GM12892 (cell line): ENCODE measurements around the gene DNAH14.
"Not testable (repeated sequence)": the region's sequence is repeated elsewhere in the genome, so short reads cannot be mapped to it uniquely, and the experiment has no call there.

ENCODE experiments used
- DNase-seq: peaks from one replicate; pipeline ENCODE4 v3.0.0; 2011; ENCODE audit not compliant: insufficient read length
- FAIRE-seq: peaks from 2 replicates; lab custom pipeline; 2011; peaks lifted over from hg19 to GRCh38; lab: Jason Lieb, UNC
- POLR2A ChIP-seq: IDR thresholded peaks from 2 replicates; pipeline ENCODE4 v1.6.1; 2011; ENCODE audit warnings: low read depth, low read length, control low read depth
- POLR2AphosphoS5 ChIP-seq: IDR thresholded peaks from 2 replicates; pipeline ENCODE4 v1.6.1; 2011; ENCODE audit warnings: low read depth, low read length, control low read depth
- TAF1 ChIP-seq: IDR thresholded peaks from 2 replicates; pipeline ENCODE4 v1.6.1; 2011; ENCODE audit warnings: low read depth, mild to moderate bottlenecking, control low read depth, low read length, borderline replicate concordance

The DNAH14 gene

DNA sequence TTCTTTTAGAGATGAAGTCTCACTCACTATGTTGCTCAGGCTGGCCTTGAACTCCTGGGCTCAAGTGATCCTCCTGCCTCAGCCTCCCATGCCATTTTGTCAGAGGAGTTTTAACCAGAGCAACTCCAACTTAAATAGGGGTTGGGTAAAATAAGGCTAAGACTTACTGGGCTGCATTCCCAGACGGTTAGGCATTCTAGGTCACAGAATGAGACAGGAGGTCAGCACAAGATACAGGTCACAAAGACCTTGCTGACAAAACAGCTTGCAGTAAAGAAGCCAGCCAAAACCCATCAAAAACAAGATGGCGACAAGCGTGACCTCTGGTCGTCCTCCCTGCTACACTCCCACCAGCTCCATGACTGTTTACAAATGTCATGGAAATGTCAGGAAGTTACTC, 5.7 kb upstream of the DNAH14 start:
- no peak for TF ChIP-seq TAF1
- no peak for TF ChIP-seq POLR2A
- no peak for TF ChIP-seq POLR2AphosphoS5
- FAIRE-seq: no peak
- no peak for DNase-seq

GRCh38 chr1:224927631-224928030, 1.8 kb upstream of the DNAH14 start:
- not testable (repeated sequence) for FAIRE-seq, DNase-seq

DNA sequence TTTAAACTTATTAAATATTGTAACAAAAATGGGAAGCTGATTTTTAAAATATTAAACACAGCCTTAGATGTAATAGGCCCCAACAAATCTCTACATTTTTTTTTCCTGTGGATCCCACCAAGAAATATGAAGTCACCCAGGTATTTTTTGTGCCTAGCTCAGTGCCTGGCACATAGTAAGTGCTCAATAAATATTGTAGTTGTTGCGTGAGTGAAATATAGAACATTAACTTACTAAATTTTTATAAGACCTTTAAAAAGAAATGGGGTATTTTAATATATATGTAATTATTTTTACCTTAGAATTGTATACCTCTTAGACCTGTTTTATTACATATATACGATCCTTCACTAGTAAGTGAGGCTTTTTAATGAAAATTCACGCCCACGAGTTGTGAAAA, 569 bp upstream of the DNAH14 start:
- DNase-seq: no peak
- no peak for TF ChIP-seq POLR2A
- TF ChIP-seq POLR2AphosphoS5: no peak
- no peak for FAIRE-seq

DNA sequence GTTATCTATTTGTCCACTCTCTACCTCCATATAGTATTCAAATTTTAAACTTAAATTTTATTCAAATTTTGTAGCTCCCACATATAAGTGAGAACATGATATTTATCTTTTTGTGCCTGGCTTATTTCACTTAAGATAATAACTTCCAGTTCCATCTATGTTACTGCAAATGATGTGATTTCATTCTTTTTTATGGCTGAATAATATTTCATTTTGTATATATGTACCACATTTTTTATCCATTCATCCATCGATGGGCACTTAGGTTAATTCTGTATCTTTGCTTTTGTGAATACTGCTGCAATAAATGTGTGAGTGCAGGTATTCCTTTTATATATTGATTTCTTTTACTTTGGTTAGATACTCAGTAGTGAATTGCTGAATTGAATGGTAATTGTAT, 2.1 kb downstream of the DNAH14 start:
- FAIRE-seq (no peak), DNase-seq (no peak)
- no peak for TF ChIP-seq POLR2A
- no peak for TF ChIP-seq TAF1

DNA sequence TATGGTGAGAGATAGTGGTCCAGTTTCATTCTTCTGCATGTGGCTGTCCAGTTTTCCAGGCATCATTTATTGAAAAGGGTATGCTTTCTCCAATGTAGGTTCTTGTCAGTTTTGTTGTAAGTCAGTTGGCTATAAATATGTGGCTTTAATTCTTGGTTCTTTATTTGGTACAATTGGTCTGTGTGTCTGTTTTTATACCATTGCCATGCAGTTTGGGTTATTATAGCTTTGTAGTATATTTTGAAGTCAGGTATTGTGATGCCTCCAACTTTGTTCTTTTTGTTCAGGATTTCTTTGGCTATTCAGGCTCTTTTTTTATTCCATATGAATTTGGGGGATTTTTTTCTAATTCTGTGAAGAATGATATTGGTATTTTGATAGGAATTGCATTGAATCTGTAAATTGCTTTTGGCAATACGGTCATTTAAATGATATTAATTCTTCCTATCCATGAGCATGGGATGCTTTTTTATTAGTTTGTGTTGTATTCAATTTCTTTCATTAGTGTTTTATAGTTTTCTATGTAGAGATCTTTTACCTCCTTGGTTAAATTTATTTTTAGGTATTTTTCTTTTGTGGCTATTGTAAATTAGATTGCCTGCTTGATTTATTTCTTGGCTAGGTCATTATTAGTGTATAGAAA, 3.3 kb downstream of the DNAH14 start:
- TF ChIP-seq POLR2A (no peak), TAF1 (no peak), POLR2AphosphoS5 (no peak)
- FAIRE-seq (no peak), DNase-seq (no peak)

- FAIRE-seq: no peak
- DNase-seq: no peak
- TF ChIP-seq TAF1 (no peak), POLR2AphosphoS5 (no peak), POLR2A (no peak)
These were observed 4.1 kb downstream of the DNAH14 start for GRCh38 chr1:224933584-224933983.

- FAIRE-seq: no peak
- no peak for TF ChIP-seq POLR2A
- no peak for TF ChIP-seq POLR2AphosphoS5
- TF ChIP-seq TAF1: no peak
- no peak for DNase-seq
These were observed 9.2 kb downstream of the DNAH14 start for GRCh38 chr1:224938652-224939051.

DNA sequence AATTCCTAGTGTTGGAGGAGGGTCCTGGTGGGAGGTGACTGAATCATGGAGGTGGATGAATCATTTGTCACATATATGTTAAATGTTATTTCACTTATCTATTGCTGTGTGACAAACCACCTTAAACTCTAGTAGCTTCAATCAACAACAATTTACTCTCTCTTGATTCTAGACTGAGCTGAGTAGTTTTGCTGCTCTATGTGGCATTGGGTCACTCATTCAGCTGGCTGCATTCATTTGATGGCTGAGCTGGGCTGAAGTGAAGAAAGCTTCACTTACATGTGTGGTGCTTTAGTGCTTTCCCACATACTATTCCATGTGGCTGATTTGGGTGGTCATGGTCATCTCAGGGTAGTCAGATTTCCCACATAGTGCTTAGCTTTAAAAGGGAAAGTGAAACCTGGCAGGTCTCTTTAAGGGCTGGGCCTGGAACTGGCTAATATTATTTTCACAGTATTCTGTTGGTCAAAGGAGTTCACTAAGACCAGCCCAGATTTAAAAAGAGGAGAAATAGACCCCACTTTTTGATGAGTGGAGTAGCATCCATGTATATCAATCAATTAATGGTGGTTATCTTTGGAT, 10.5 kb downstream of the DNAH14 start:
- no peak for DNase-seq
- FAIRE-seq: no peak
- TF ChIP-seq POLR2AphosphoS5: no peak
- no peak for TF ChIP-seq TAF1
- TF ChIP-seq POLR2A: no peak

- not testable (repeated sequence) for DNase-seq, FAIRE-seq
These were observed 11.3 kb downstream of the DNAH14 start for GRCh38 chr1:224940735-224941134.

- not testable (repeated sequence) for DNase-seq, FAIRE-seq
These were observed 16.3 kb downstream of the DNAH14 start for GRCh38 chr1:224945651-224946348.

DNA sequence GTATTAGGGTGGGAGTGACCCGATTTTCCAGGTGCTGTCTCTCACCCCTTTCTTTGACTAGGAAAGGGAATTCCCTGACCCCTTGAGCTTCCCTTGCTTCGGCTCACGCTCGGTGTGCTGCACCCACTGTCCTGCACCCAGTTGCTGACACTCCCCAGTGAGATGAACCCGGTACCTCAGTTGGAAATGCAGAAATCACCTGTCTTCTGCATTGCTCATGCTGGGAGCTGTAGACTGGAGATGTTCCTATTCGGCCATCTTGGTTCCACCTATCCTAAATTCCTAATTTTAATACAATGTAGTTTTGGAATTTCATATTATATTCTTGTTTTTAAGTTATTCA, 16.8 kb downstream of the DNAH14 start:
- not testable (repeated sequence) for DNase-seq, FAIRE-seq

GRCh38 chr1:224957696-224958095, 28.2 kb downstream of the DNAH14 start:
- no peak for TF ChIP-seq POLR2AphosphoS5
- TF ChIP-seq POLR2A: no peak
- no peak for DNase-seq
- no peak for FAIRE-seq

- DNase-seq (no peak), FAIRE-seq (no peak)
- no peak for TF ChIP-seq TAF1
- no peak for TF ChIP-seq POLR2AphosphoS5
- TF ChIP-seq POLR2A: no peak
These were observed 29.0 kb downstream of the DNAH14 start for GRCh38 chr1:224958490-224958889.

DNA sequence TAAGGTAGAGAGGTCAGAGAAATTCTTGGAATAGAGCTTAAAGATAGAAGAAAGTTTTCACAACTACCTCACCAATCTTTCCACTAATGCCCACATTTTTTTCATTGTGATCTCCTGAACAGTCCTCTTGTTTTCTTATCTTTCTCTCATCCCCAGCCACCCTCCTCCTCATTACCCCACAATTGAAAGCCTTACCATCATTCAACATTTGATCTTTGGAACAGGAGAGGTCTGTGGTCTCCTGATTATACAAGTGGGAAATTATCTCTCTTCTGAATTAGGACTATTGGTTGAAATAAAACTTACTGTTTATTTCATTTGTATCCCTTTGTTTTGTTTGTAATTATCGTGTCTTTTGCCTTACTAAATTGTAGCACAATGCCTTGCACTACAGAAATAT, 29.6 kb downstream of the DNAH14 start:
- FAIRE-seq: no peak
- DNase-seq: no peak
- TF ChIP-seq TAF1 (no peak), POLR2A (no peak), POLR2AphosphoS5 (no peak)
